MM.1S (cell line): ENCODE data around the gene SEMA3A.

Experiments used
- EZH2 ChIP-seq: fragments of 300-600 bp; sonication (generic); optimal IDR thresholded peaks from 2 replicates; pipeline ENCODE3; 2017; ENCODE audit warnings: low read depth, mild to moderate bottlenecking, antibody characterized with exemption, low read length, mixed read lengths
- TF ChIP-seq, protein P1 (sequence below): fragments of 300-600 bp; sonication (generic); IDR thresholded peaks from 2 replicates; pipeline ENCODE4 v1.5.1; 2016; ENCODE audit warnings: antibody characterized with exemption, low read length, mixed read lengths

DNA sequence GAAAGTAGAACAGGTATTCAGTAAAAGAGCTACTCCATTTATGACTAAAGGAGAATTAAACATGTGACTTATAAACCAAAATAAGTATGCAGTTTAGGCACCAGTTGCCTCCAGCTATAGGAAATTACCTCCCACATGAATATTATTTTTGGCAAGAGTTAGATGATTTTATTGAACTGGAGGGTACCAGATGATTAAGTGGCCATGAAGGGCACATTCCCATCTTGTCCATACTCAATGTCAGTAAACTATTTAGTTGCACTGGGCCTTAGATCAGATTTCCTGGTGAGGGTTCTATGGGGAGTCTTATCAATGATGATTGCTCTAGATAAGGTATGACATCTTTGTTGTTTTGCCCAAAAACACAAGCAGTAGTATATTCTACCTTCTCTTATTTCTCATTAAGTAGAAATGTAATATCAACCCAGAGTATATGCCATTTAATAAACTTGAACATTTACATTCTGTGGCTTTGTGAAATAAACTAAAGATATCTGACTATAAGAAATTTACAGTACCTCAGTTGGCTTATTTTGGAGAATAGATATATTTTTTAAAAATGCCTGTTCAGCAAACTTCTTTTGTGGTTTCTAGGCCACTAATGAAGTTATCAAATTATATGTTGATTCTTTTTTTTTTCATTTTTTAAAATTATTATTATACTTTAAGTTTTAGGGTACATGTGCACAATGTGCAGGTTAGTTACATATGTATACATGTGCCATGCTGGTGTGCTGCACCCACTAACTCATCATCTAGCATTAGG, 145.3 kb downstream of the SEMA3A start:
- TF ChIP-seq, protein P1, sequence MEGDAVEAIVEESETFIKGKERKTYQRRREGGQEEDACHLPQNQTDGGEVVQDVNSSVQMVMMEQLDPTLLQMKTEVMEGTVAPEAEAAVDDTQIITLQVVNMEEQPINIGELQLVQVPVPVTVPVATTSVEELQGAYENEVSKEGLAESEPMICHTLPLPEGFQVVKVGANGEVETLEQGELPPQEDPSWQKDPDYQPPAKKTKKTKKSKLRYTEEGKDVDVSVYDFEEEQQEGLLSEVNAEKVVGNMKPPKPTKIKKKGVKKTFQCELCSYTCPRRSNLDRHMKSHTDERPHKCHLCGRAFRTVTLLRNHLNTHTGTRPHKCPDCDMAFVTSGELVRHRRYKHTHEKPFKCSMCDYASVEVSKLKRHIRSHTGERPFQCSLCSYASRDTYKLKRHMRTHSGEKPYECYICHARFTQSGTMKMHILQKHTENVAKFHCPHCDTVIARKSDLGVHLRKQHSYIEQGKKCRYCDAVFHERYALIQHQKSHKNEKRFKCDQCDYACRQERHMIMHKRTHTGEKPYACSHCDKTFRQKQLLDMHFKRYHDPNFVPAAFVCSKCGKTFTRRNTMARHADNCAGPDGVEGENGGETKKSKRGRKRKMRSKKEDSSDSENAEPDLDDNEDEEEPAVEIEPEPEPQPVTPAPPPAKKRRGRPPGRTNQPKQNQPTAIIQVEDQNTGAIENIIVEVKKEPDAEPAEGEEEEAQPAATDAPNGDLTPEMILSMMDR, result no peak
- TF ChIP-seq EZH2, result no peak
